Activated naive CD4-positive, alpha-beta T cell treated with anti-CD3 and anti-CD28 coated beads for 36 hours (primary cell): ENCODE data around the gene NPPC. TPM values are rescaled to one million over a fixed set of nuclear protein-coding genes. Genes with fewer than 3 reads are reported as not detected.

Source experiments
- CTCF ChIA-PET: fragments of 350-600 bp; sonication (Branson Sonifier 250); formaldehyde crosslinking; loops from one replicate; lab custom pipeline; 2021; ENCODE audit warnings: antibody characterized with exemption; lab: Charles Lee
- DNase-seq: peaks from one replicate; pipeline ENCODE4 v3.0.0-alpha.2; 2020
- H3K27ac Mint-ChIP-seq: one replicate; pipeline ENCODE4 v1.8.0; 2021; ENCODE audit warnings: mild to moderate bottlenecking, mixed read lengths
- H3K27me3 Mint-ChIP-seq: one replicate; pipeline ENCODE4 v1.8.0; 2021; ENCODE audit warnings: low read depth, mixed read lengths
- H3K36me3 Mint-ChIP-seq: one replicate; pipeline ENCODE4 v1.8.0; 2021; ENCODE audit warnings: low read depth, mixed read lengths
- H3K4me1 Mint-ChIP-seq: one replicate; pipeline ENCODE4 v1.8.0; 2021; ENCODE audit warnings: low read depth, mixed read lengths
- H3K4me3 Mint-ChIP-seq: one replicate; pipeline ENCODE4 v1.8.0; 2021; ENCODE audit warnings: mild to moderate bottlenecking, moderate library complexity, mixed read lengths
- H3K9me3 Mint-ChIP-seq: one replicate; pipeline ENCODE4 v1.8.0; 2021; ENCODE audit warnings: mixed read lengths
- intact Hi-C: fragments of 100-400 bp; cut with micrococcal nuclease; formaldehyde crosslinking; loops from one replicate; pipeline ENCODE4 v1.15.1; 2023
- total RNA-seq, 2 experiments: library from RNA; stranded (reverse); gene quantifications; one replicate each; pipeline ENCODE4 v1.2.3, GENCODE V29; 2021

The NPPC gene
- total RNA-seq, 2 experiments from 2014 or later, result 0.57 to 1.2 TPM

GRCh38 chr2:231933916-231934401 lies 7.8 kb upstream of the NPPC start:
- Mint-ChIP-seq H3K27me3 (peaks cover 2% of the 10 kb centered on the region), H3K36me3 (no peaks in the 10 kb centered on the region), H3K4me1 (peaks cover 2% of the 10 kb centered on the region), H3K27ac (no peak overlapping the region), H3K4me3 (no peak overlapping the region), H3K9me3 (no peaks in the 10 kb centered on the region)
- CTCF ChIA-PET, result no interaction called here
- intact Hi-C loops, result no loop called here
- DNase-seq, result no peak

DNA sequence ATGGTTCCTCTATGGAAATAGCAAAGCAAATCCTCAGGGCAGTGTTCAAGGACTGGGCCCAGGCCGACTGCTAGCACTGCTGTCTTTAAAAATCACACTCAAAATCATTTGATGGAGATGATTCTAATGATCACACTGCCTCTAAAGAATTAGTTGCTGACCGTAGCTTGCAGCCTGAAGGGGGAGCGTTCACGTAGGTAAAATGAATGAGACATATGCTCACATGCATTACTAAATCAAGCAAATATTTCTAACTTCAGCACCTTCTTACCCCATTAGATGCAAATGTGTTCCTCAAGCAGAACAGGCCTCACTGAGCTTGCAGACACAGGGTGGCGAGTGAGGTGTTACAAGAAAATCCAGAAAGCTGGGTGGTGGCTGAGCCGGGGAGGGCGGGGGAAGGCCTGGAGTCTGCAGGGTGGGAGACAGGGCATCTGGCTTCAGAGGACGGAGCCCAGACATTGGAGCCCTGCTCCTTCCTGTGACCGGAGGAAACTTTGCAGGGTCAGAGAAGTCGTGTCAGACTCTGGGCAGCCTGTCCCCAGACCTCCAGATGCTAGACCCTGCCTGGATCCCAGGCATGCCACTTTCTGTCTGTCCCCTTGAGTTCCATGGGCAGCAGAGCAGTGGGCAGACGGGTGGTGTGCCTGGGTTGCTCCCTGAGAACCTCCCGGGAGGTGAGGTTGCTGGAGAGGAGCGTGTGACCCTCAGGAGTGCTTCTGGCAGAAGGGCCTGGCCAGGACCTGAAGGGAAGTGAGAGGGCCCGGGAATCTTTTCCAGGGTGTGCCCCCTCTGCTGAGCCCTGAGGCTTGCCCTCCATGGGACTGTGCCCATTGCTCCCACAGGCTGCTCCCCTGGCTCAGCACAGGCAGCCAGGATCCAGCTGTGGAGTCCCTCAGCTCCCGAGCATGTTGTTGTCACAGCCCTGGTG lies 7.1 kb upstream of the NPPC start:
- Mint-ChIP-seq H3K4me1 (peaks cover 2% of the 10 kb centered on the region), H3K36me3 (no peaks in the 10 kb centered on the region), H3K27ac (no peak overlapping the region), H3K9me3 (no peaks in the 10 kb centered on the region), H3K27me3 (peaks cover 8% of the 10 kb centered on the region), H3K4me3 (no peak overlapping the region)
- DNase-seq, result no peak
- CTCF ChIA-PET, result no interaction called here
- intact Hi-C loops, result no loop called here

DNA sequence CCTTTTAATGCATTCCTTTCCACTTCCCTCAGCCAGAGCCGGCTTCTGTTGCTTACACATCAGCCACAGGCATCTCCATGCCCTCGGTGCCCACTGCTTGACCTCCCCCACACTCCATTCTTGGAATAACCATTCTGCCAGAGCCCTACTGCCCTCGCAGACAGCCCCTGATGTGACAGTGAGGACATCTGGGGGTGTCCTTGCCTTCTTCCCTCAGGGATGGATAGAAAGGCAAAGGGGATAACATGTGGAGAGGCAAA lies 6.4 kb upstream of the NPPC start:
- intact Hi-C loops, result no loop called here
- peaks cover 2% of the 10 kb centered on the region for H3K4me1 Mint-ChIP-seq
- no peaks in the 10 kb centered on the region for H3K9me3 Mint-ChIP-seq
- no peak overlapping the region for H3K4me3 Mint-ChIP-seq
- CTCF ChIA-PET, result no interaction called here
- H3K27me3 Mint-ChIP-seq, result peaks cover 14% of the 10 kb centered on the region
- H3K27ac Mint-ChIP-seq, result no peak overlapping the region
- no peaks in the 10 kb centered on the region for H3K36me3 Mint-ChIP-seq
- no peak for DNase-seq

DNA sequence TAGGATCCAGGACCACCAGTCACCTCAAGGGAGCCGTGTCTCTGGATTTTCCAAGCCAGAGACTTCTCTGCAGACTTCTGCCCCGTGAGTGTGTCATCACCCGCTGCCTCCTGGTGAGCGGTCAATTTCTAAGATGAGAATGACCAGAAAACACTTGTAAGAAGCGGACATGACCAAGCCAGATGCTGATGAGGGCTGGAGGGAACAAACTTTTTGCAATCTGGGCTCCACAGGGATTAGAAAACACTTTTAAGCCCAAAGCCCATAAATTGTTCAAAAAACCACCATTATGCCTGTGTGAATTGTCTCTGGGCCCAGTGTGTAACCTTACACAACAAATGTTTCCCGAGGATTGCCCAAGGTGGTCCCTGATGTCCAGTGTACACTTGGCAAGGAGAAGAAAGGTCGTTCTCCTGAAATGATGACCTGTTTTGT lies 5.3 kb upstream of the NPPC start:
- CTCF ChIA-PET, result interaction anchor here (0.6 to 1.8 kb wide), 5 partner anchors 10 to 508 kb away, joined by 3 to 10 read pairs (median 4); no protein-coding TSS in a partner anchor
- H3K36me3 Mint-ChIP-seq, result no peaks in the 10 kb centered on the region
- peaks cover 7% of the 10 kb centered on the region for H3K4me1 Mint-ChIP-seq
- peaks cover 25% of the 10 kb centered on the region for H3K27me3 Mint-ChIP-seq
- no peak overlapping the region for H3K4me3 Mint-ChIP-seq
- no peak for DNase-seq
- H3K9me3 Mint-ChIP-seq, result no peaks in the 10 kb centered on the region
- intact Hi-C loops, result no loop called here
- H3K27ac Mint-ChIP-seq, result no peak overlapping the region

DNA sequence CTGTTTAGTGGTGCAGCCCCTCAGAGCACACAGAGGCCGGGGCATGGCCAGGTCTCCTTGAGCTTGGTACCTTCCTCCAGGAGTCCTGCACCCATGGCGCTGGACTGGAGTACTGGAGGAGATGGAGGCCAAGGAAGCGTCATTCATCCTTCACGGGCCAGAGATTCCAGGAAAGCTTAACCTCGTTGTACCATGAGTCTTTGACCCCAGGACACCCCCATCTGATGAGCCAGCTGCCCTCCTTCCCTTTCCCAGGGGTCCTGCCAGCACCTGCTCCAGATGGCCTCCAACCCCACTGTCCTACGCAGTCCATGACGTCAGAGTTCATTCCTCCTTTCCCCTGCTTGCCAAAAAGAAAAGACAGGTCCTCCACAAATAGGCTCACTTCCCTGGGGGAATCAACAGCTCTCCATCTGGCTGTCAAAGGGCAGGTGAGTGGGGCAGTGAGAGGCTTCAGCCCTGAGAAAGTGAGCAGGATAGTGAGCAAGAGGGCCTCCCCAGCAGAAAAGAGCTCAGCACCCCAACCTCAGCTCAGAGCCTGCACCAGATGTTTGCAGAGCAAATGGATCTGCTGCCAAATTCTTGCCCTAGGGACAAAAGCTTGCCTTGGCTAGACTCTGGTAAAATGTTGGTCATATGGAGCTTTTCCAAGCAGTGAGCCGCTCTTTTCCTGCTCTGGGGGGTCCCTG lies 4.5 kb upstream of the NPPC start:
- H3K36me3 Mint-ChIP-seq, result no peaks in the 10 kb centered on the region
- no peak overlapping the region for H3K27ac Mint-ChIP-seq
- CTCF ChIA-PET, result interaction anchor here (0.6 to 1.8 kb wide), 7 partner anchors 9 to 511 kb away, joined by 3 to 10 read pairs (median 3); no protein-coding TSS in a partner anchor
- H3K9me3 Mint-ChIP-seq, result no peaks in the 10 kb centered on the region
- no peak overlapping the region for H3K4me3 Mint-ChIP-seq
- H3K4me1 Mint-ChIP-seq, result peaks cover 6% of the 10 kb centered on the region
- no peak for DNase-seq
- intact Hi-C loops, result no loop called here
- peaks cover 26% of the 10 kb centered on the region for H3K27me3 Mint-ChIP-seq

GRCh38 chr2:231929961-231930592 lies 3.9 kb upstream of the NPPC start:
- Mint-ChIP-seq H3K9me3 (no peaks in the 10 kb centered on the region), H3K4me3 (no peak overlapping the region), H3K27ac (no peak overlapping the region), H3K4me1 (peaks cover 6% of the 10 kb centered on the region), H3K36me3 (no peaks in the 10 kb centered on the region), H3K27me3 (peaks cover 26% of the 10 kb centered on the region)
- DNase-seq, result peak; percentile 28
- intact Hi-C loops, result loop anchor here (5.0 to 10.0 kb wide), 2 partner anchors 32 to 595 kb away; partner anchors contain the start of genes CHRND, DIS3L2 and PRSS56
- CTCF ChIA-PET, result interaction anchor here (0.6 to 1.8 kb wide), 7 partner anchors 9 to 512 kb away, joined by 3 to 10 read pairs (median 3); no protein-coding TSS in a partner anchor

- no peak for DNase-seq
- no peaks in the 10 kb centered on the region for H3K36me3 Mint-ChIP-seq
- no peak overlapping the region for H3K27ac Mint-ChIP-seq
- peaks cover 9% of the 10 kb centered on the region for H3K4me1 Mint-ChIP-seq
- H3K27me3 Mint-ChIP-seq, result peaks cover 35% of the 10 kb centered on the region
- no peak overlapping the region for H3K4me3 Mint-ChIP-seq
- intact Hi-C loops, result loop anchor here (5.0 to 10.0 kb wide), 2 partner anchors 33 to 596 kb away; partner anchors contain the start of genes CHRND, DIS3L2 and PRSS56
- no peaks in the 10 kb centered on the region for H3K9me3 Mint-ChIP-seq
- CTCF ChIA-PET, result interaction anchor here (0.6 to 2.0 kb wide), 6 partner anchors 9 to 305 kb away, joined by 3 to 7 read pairs (median 4); no protein-coding TSS in a partner anchor
Observed at GRCh38 chr2:231928901-231929725, 2.9 kb upstream of the NPPC start.

GRCh38 chr2:231928481-231928880 lies 2.3 kb upstream of the NPPC start:
- Mint-ChIP-seq H3K4me1 (peaks cover 9% of the 10 kb centered on the region), H3K27me3 (peaks cover 42% of the 10 kb centered on the region), H3K9me3 (no peaks in the 10 kb centered on the region), H3K27ac (no peak overlapping the region), H3K36me3 (no peaks in the 10 kb centered on the region), H3K4me3 (no peak overlapping the region)
- DNase-seq, result no peak
- intact Hi-C loops, result loop anchor here (5.0 to 10.0 kb wide), 2 partner anchors 34 to 596 kb away; partner anchors contain the start of genes CHRND, DIS3L2 and PRSS56
- CTCF ChIA-PET, result interaction anchor here (0.6 to 2.0 kb wide), 6 partner anchors 10 to 306 kb away, joined by 3 to 7 read pairs (median 4); no protein-coding TSS in a partner anchor

DNA sequence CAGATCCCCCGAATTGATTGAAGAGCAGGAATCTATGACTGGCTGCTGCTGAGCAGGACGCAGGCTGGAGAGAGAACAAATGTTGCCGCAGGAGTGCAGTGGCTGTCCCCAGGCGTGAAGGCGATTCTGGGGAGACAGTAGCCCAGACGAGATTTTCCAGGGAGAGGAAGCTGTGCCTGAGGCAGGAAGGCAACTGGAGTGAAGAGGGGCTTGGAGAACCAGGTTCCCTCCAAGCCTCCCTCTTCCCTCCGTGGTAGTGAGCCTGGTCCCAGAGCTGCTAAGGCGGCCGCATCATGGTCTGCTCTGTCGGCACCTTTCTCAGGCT lies 1.3 kb upstream of the NPPC start:
- Mint-ChIP-seq H3K27ac (no peak overlapping the region), H3K4me1 (peaks cover 9% of the 10 kb centered on the region), H3K9me3 (no peaks in the 10 kb centered on the region), H3K4me3 (no peak overlapping the region), H3K36me3 (no peaks in the 10 kb centered on the region), H3K27me3 (peaks cover 42% of the 10 kb centered on the region)
- no peak for DNase-seq
- intact Hi-C loops, result loop anchor here (1.0 to 10.0 kb wide), 3 partner anchors 35 to 597 kb away; partner anchors contain the start of genes CHRND, DIS3L2 and PRSS56
- CTCF ChIA-PET, result interaction anchor here (0.6 to 4.2 kb wide), 5 partner anchors 27 to 313 kb away, joined by 3 to 12 read pairs (median 5); no protein-coding TSS in a partner anchor

GRCh38 chr2:231926761-231927565 lies 767 bp upstream of the NPPC start:
- Mint-ChIP-seq H3K4me3 (peak overlapping the region; percentile 73), H3K27me3 (peaks cover 44% of the 10 kb centered on the region), H3K9me3 (no peaks in the 10 kb centered on the region), H3K36me3 (no peaks in the 10 kb centered on the region), H3K4me1 (peaks cover 9% of the 10 kb centered on the region), H3K27ac (no peak overlapping the region)
- CTCF ChIA-PET, result interaction anchor here (0.6 to 4.2 kb wide), 14 partner anchors 10 to 399 kb away, joined by 3 to 49 read pairs (median 3); no protein-coding TSS in a partner anchor
- DNase-seq, result peak; percentile 70
- intact Hi-C loops, result loop anchor here (1.0 to 10.0 kb wide), 7 partner anchors 35 to 598 kb away; partner anchors contain the start of genes CHRND, DIS3L2 and PRSS56
